CD4-positive, CD25-positive, alpha-beta regulatory T cell (primary cell): ENCODE measurements around the gene PDP2. TPM values are rescaled to one million over a fixed set of nuclear protein-coding genes. Genes with fewer than 3 reads are reported as not detected.

Experiments used
- ATAC-seq, 2 donors: fragments of 150-1000 bp; cut with Tn5 transposase; one replicate each; pipeline ENCODE4 v1.10.0; 2021; ENCODE audit warnings: low read depth in 2 of 2, moderate number of reproducible peaks in 2 of 2, moderate library complexity in 1 of 2
- DNase-seq, 3 donors: peaks; one replicate each; pipeline versions ENCODE4 v3.0.0 to v3.0.0-alpha.2; 2012 to 2022; ENCODE audit warnings: mixed read lengths in 1 of 3
- H3K27ac ChIP-seq: one replicate; pipeline ENCODE4 v1.7.0; 2013; ENCODE audit warnings: mild to moderate bottlenecking, low read length; ENCODE audit not compliant: insufficient read depth, poor library complexity, severe bottlenecking
- H3K27me3 ChIP-seq: one replicate; pipeline ENCODE4 v1.7.0; 2013; ENCODE audit warnings: low read length; ENCODE audit not compliant: control insufficient read depth, insufficient read depth
- H3K36me3 ChIP-seq: one replicate; pipeline ENCODE4 v1.7.0; 2013; ENCODE audit warnings: mild to moderate bottlenecking, low read length, moderate library complexity; ENCODE audit not compliant: control insufficient read depth, insufficient read depth
- H3K4me1 ChIP-seq: 2 replicates; pipeline ENCODE4 v1.7.0; 2013; ENCODE audit warnings: mild to moderate bottlenecking, low read length; ENCODE audit not compliant: insufficient read depth, control insufficient read depth, poor library complexity, severe bottlenecking
- H3K4me3 ChIP-seq: one replicate; pipeline ENCODE4 v1.7.0; 2013; ENCODE audit warnings: low read depth, mild to moderate bottlenecking, low read length, moderate library complexity
- H3K9me3 ChIP-seq, 2 experiments: 1 replicate in 1 of 2; 2 replicates in 1 of 2; pipeline ENCODE4 v1.7.0; 2013; ENCODE audit warnings: low read length in 2 of 2, mild to moderate bottlenecking in 1 of 2, moderate library complexity in 1 of 2; ENCODE audit not compliant: control insufficient read depth in 2 of 2
- H3K27ac Mint-ChIP-seq, 3 donors: one replicate each; pipeline ENCODE4 v1.8.0; 2020 to 2022; ENCODE audit warnings: mild to moderate bottlenecking in 3 of 3, mixed read lengths in 3 of 3, moderate library complexity in 2 of 3
- H3K27me3 Mint-ChIP-seq: one replicate; pipeline ENCODE4 v1.8.0; 2022; ENCODE audit warnings: mild to moderate bottlenecking, mixed read lengths
- H3K36me3 Mint-ChIP-seq: one replicate; pipeline ENCODE4 v1.8.0; 2020; ENCODE audit warnings: mixed read lengths
- H3K4me1 Mint-ChIP-seq, 4 donors: one replicate each; pipeline ENCODE4 v1.8.0; 2020 to 2022; ENCODE audit warnings: mixed read lengths in 4 of 4, mild to moderate bottlenecking in 1 of 4
- H3K4me3 Mint-ChIP-seq, 4 donors: one replicate each; pipeline ENCODE4 v1.8.0; 2020 to 2022; ENCODE audit warnings: mild to moderate bottlenecking in 4 of 4, mixed read lengths in 4 of 4, moderate library complexity in 3 of 4
- H3K9me3 Mint-ChIP-seq, 7 donors: one replicate each; pipeline ENCODE4 v1.8.0; 2020 to 2022; ENCODE audit warnings: mixed read lengths in 7 of 7, mild to moderate bottlenecking in 3 of 7, moderate library complexity in 2 of 7
- polyA plus RNA-seq, 4 donors: library from polyadenylated mRNA; unstranded; fragments of 300-500 nt; fragmentation: Illumina TruSeq; gene quantifications; one replicate each; pipeline ENCODE4 v1.2.3, GENCODE V29; 2021
- total RNA-seq: library from RNA; stranded (reverse); gene quantifications from one replicate; pipeline ENCODE4 v1.2.3, GENCODE V29; 2022

Gene PDP2
- total and polyA plus RNA-seq, 5 donors from 2014 or later, result 0.07 to 7.1 (median 1.9) TPM

DNA sequence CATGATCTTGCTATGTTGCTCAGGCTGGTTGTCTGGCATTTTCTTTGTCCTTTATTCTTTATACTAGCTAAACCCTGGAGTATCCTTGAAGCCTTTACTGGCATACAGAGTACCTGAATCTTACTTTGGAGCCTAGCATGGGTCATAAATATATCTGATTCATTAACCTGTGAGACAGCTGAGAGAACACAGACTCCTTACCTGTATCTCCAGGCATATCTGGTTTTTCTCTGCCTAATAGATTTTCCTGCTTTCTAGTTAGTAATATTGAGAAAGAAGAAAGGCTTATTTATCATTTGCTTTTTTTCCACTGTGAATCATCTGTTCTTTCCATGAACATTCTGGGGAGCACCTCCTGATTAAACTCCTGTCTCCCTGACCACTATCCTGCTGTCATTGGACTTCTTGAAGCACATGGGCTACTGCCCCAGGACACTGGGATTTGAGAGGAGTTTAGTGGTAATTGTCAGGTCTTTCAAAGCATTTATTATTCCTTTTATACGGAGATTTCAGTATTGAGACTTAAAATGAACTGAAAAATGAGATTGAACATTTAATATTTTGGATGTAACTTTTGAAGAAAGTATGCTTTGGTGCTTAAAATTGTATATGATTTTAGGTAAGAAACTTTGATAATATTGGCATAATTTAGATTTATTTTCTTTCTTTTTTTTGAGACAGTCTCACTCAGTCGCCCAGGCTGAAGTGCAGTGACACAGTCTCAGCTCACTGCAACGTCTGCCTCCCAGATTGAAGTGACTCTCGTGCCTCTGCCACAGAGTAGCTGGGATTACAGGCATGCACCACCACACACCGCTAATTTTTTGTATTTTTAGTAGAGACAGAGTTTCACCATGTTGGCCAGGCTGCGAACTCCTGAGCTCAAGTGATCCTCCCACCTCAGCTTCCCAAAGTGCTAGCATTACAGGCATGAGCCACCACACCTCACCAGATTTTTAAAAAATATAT, 8.6 kb downstream of the PDP2 start:
- H3K27ac Mint-ChIP-seq, result no peak overlapping the region
- H3K4me1 Mint-ChIP-seq, result peaks cover 10 to 32% (median 18%) of the 10 kb centered on the region in 4 donors

DNA sequence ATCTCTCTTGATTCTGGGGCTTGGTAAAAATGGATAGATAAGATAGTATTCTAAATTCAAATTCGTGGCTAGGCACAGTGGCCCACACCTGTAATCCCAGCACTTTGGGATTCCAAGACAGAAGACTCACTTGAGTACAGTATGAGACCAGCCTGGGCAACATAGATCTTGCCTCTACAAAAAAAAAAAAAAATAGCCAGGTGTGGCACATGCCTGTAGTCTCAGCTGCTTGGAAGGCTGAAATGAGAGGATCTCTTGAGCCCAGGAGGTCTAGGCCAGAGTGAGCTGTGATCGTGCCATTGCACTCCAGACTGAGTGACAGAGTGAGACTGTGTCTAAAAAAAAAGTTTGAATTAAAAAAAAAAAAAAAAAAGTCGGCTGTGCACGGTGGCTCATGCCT, 9.3 kb downstream of the PDP2 start:
- H3K36me3 Mint-ChIP-seq, result peaks cover 16% of the 10 kb centered on the region
- peaks cover 10 to 34% (median 18%) of the 10 kb centered on the region in 4 donors for H3K4me1 Mint-ChIP-seq
- Histone ChIP-seq H3K4me1 (no peaks in the 10 kb centered on the region), H3K27me3 (no peaks in the 10 kb centered on the region), H3K36me3 (peaks cover 15% of the 10 kb centered on the region), H3K4me3 (no peak overlapping the region), H3K27ac (no peak overlapping the region), H3K9me3 (no peaks in the 10 kb centered on the region)
- H3K27ac Mint-ChIP-seq, result peak overlapping the region in 1 of 3 donors; percentile 63
- no peak for ATAC-seq
- H3K4me3 Mint-ChIP-seq, result no peak overlapping the region
- no peak for DNase-seq
- no peaks in the 10 kb centered on the region for H3K27me3 Mint-ChIP-seq
- no peaks in the 10 kb centered on the region for H3K9me3 Mint-ChIP-seq

More for the DNA sequence above, 8.6 kb downstream of the PDP2 start:
- H3K36me3 ChIP-seq, result peaks cover 20% of the 10 kb centered on the region
- H3K9me3 ChIP-seq, result no peaks in the 10 kb centered on the region
- H3K27ac ChIP-seq, result no peak overlapping the region
- H3K4me3 ChIP-seq, result no peak overlapping the region
- H3K27me3 ChIP-seq, result no peaks in the 10 kb centered on the region
- DNase-seq (no peak), ATAC-seq (no peak)
- Mint-ChIP-seq H3K36me3 (peaks cover 19% of the 10 kb centered on the region), H3K4me3 (no peak overlapping the region), H3K9me3 (no peaks in the 10 kb centered on the region), H3K27me3 (no peaks in the 10 kb centered on the region)
- H3K4me1 ChIP-seq, result no peaks in the 10 kb centered on the region

DNA sequence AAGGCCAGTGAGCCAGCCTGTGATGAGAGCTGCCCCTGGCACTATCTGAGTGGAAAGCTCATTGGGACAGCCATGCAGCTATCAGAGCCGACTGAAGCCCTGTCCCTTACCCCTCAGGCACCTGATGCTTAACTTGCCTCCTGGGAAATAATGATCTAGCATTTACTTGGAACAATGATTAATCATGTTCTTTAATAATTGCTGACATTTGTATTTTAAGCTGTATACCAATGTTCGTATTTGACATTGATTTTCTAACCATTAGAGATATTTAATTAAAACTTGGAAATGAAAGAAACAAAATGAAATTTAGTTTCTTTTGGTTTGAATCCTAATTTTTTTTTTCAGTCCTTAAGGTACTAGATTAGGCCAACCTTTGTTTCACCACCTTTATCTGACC, 10.5 kb downstream of the PDP2 start:
- H3K4me3 ChIP-seq, result no peak overlapping the region
- no peaks in the 10 kb centered on the region for H3K27me3 ChIP-seq
- H3K36me3 ChIP-seq, result peaks cover 7% of the 10 kb centered on the region
- Mint-ChIP-seq H3K9me3 (peaks cover 0 to 1% (median 0%) of the 10 kb centered on the region in 7 donors), H3K27ac (peak overlapping the region in 1 of 3 donors; percentile 29), H3K27me3 (no peaks in the 10 kb centered on the region), H3K36me3 (peaks cover 8% of the 10 kb centered on the region), H3K4me1 (peaks cover 10 to 35% (median 14%) of the 10 kb centered on the region in 4 donors), H3K4me3 (no peak overlapping the region)
- ATAC-seq (no peak), DNase-seq (no peak)
- no peaks in the 10 kb centered on the region for H3K9me3 ChIP-seq
- H3K27ac ChIP-seq, result no peak overlapping the region
- no peaks in the 10 kb centered on the region for H3K4me1 ChIP-seq

DNA sequence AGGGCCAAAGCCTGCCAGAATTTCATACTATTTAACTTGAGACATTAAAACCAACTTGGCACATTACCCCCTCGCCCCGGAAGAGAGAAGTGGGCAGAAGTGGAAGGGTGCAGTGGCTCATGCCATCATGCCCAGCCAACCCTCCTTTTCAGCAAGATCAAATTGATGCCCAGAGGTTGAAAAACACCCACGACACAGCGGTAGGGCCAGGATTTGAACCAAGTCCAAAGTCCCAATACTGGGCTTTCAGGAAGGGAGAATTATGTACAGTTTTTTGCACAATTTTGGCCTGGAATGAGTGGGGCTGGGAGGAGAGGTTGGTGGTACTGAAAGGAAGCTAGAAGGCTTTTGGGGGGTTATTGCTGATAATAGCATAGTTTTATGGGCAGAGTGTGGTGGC, 11.0 kb downstream of the PDP2 start:
- Histone ChIP-seq H3K4me1 (no peaks in the 10 kb centered on the region), H3K27ac (no peak overlapping the region), H3K27me3 (no peaks in the 10 kb centered on the region), H3K4me3 (no peak overlapping the region), H3K9me3 (no peaks in the 10 kb centered on the region), H3K36me3 (peaks cover 6% of the 10 kb centered on the region)
- H3K27me3 Mint-ChIP-seq, result no peaks in the 10 kb centered on the region
- H3K36me3 Mint-ChIP-seq, result peaks cover 7% of the 10 kb centered on the region
- ATAC-seq (no peak), DNase-seq (no peak)
- peaks cover 9 to 33% (median 13%) of the 10 kb centered on the region in 4 donors for H3K4me1 Mint-ChIP-seq
- H3K9me3 Mint-ChIP-seq, result peaks cover 0 to 1% (median 0%) of the 10 kb centered on the region in 7 donors
- H3K27ac Mint-ChIP-seq, result peak overlapping the region; percentile 10 to 62 (median 29)
- peak overlapping the region in 1 of 4 donors; percentile 43 for H3K4me3 Mint-ChIP-seq

DNA sequence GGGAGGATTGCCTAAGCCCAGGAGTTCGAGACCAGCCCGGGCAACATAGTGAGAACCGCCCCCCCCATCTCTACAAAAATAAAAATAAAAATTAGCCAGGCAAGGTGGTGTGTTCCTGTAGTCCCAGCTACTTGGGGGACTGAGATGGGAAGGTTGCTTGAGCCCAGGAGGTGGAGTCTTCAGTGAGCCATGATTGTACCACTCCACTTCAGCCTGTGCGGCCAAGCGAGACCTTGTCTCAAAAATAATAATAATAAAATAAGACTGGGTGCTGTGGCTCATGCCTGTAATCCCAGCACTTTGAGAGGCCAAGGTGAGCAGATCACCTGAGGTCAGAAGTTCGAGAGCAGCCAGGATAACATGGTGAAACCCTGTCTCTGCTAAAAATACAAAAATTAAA, 11.5 kb downstream of the PDP2 start:
- H3K36me3 ChIP-seq, result peaks cover 1% of the 10 kb centered on the region
- no peak overlapping the region for H3K27ac ChIP-seq
- no peaks in the 10 kb centered on the region for H3K4me1 ChIP-seq
- H3K27me3 Mint-ChIP-seq, result no peaks in the 10 kb centered on the region
- H3K4me1 Mint-ChIP-seq, result peaks cover 6 to 32% (median 11%) of the 10 kb centered on the region in 4 donors
- H3K27me3 ChIP-seq, result no peaks in the 10 kb centered on the region
- no peak overlapping the region for H3K4me3 Mint-ChIP-seq
- no peak overlapping the region for H3K27ac Mint-ChIP-seq
- H3K9me3 Mint-ChIP-seq, result peaks cover 0 to 1% (median 0%) of the 10 kb centered on the region in 7 donors
- DNase-seq (no peak), ATAC-seq (no peak)
- H3K36me3 Mint-ChIP-seq, result peaks cover 3% of the 10 kb centered on the region
- no peaks in the 10 kb centered on the region for H3K9me3 ChIP-seq
- H3K4me3 ChIP-seq, result no peak overlapping the region

DNA sequence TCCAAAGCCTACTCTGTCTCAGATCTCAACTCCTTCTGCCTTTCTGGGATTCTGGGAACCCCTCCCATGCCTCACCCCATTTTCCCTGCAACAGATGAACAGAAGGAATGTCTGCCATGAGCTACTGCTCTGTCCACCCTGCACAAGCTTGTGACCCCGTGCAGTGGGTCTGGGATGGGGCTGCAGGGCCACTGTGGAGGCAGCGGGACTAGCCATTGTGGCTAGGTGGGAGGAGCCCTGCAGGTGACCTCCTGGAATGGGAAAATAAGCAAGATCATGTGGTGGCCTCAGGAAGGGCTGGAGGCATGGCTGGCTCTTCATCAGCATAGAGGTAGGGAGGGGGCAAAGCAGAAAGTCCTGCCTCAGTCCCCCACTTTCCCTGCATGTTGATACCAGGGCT, 13.7 kb downstream of the PDP2 start:
- Histone ChIP-seq H3K4me1 (no peaks in the 10 kb centered on the region), H3K27me3 (no peaks in the 10 kb centered on the region), H3K4me3 (no peak overlapping the region), H3K27ac (no peak overlapping the region), H3K9me3 (no peaks in the 10 kb centered on the region), H3K36me3 (no peaks in the 10 kb centered on the region)
- Mint-ChIP-seq H3K4me1 (peaks cover 0 to 20% (median 6%) of the 10 kb centered on the region in 4 donors), H3K36me3 (no peaks in the 10 kb centered on the region), H3K27me3 (no peaks in the 10 kb centered on the region), H3K4me3 (no peak overlapping the region), H3K27ac (peak overlapping the region in 1 of 3 donors; percentile 9), H3K9me3 (peaks cover 0 to 1% (median 0%) of the 10 kb centered on the region in 7 donors)
- ATAC-seq (no peak), DNase-seq (no peak)

DNA sequence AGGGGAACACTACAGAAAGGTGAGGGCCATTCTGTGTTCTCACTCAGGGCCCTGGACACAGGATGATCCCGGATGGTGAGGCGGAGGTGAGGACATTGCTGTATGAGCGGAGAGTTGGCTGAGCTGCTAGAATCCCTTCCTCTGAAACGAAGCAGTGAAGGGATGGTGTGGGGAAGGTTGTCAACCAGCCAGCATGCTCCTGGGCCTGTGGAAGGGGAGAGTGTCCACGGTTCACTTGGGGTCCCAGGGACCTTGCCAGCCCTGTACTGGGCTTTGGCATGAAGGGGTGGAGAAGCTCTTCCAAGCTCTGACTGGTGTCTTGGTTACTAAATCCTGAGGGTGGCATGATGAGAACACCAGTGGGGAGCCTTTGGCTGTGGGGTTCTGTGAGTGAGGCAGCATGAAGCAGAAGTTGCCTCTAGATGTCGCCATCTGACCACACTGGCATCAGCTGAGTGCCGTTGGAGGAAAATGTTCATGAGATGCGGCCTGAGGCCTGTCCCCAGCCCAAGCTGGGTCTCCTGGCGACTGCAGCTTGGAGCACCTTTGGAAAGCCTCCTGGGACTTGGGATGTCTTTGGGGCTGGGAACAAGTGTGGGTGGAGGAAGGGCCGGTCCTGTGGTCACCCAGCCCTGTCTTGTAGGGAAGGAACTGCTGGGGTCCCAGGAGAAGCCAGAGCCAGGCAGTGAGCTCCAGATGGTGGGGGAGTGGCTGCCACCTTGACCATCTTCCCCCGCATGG, 14.8 kb downstream of the PDP2 start:
- Mint-ChIP-seq H3K4me3 (no peak overlapping the region), H3K4me1 (peaks cover 0 to 20% (median 6%) of the 10 kb centered on the region in 4 donors), H3K27me3 (no peaks in the 10 kb centered on the region), H3K36me3 (no peaks in the 10 kb centered on the region), H3K9me3 (peaks cover 0 to 1% (median 0%) of the 10 kb centered on the region in 7 donors), H3K27ac (peak overlapping the region in 1 of 3 donors; percentile 20)
- Histone ChIP-seq H3K9me3 (no peaks in the 10 kb centered on the region), H3K36me3 (no peaks in the 10 kb centered on the region), H3K27ac (no peak overlapping the region), H3K4me1 (no peaks in the 10 kb centered on the region), H3K4me3 (no peak overlapping the region), H3K27me3 (no peaks in the 10 kb centered on the region)
- DNase-seq, result peak; percentile 13 to 74 (median 50)
- ATAC-seq, result peak; percentile 66 to 70
